HG03025 (cell line): ENCODE measurements around the gene VNN1.
A peak's percentile ranks its signal among the peaks of the same experiment; 100 is the strongest.

Source experiments
- ATAC-seq: cut with Tn5 transposase; IDR thresholded peaks from one replicate; pipeline ENCODE4 v1.9.1; 2021; ENCODE audit warnings: mild to moderate bottlenecking, moderate library complexity; ENCODE audit not compliant: unreplicated experiment, low FRiP score

The VNN1 gene, protein sequence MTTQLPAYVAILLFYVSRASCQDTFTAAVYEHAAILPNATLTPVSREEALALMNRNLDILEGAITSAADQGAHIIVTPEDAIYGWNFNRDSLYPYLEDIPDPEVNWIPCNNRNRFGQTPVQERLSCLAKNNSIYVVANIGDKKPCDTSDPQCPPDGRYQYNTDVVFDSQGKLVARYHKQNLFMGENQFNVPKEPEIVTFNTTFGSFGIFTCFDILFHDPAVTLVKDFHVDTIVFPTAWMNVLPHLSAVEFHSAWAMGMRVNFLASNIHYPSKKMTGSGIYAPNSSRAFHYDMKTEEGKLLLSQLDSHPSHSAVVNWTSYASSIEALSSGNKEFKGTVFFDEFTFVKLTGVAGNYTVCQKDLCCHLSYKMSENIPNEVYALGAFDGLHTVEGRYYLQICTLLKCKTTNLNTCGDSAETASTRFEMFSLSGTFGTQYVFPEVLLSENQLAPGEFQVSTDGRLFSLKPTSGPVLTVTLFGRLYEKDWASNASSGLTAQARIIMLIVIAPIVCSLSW

DNA sequence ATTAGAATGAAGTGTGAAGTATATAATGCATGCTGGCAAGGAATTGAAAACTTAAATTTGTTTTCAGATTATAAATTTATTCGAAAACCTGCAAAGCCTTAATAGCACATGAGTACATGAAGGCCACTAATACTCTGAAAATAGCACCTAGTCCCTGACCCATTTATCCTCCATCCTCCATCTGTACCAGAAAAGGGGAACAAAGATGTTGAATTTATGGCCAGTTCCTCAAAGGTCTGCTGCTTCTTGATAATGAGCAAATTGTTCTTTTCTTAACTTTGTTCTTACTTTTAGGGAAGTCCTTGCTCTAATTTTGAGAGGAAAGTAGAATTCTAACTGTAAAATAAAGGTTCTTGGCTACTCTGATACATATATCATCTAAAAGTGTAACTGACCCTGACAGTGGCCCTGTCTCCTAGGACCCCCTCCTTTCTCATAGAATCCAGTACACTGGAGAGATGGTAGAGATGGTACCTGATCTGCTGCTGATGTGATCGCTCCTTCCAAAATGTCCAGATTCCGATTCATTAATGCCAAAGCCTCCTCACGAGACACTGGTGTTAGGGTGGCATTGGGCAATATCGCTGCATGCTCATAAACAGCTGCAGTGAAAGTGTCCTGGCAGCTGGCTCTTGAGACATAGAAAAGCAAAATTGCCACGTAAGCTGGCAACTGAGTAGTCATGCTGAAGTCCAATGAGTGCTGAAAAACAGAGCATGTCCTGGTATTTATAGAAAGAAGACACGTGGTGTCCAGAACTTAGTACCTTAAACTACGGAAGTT is at the start of gene VNN1:
TSS of gene VNN1 (minus strand) at position 704 of the 783 bp plus-strand sequence. CDS start at position 684, 20 bp downstream.
- peak; percentile 68 for ATAC-seq

DNA sequence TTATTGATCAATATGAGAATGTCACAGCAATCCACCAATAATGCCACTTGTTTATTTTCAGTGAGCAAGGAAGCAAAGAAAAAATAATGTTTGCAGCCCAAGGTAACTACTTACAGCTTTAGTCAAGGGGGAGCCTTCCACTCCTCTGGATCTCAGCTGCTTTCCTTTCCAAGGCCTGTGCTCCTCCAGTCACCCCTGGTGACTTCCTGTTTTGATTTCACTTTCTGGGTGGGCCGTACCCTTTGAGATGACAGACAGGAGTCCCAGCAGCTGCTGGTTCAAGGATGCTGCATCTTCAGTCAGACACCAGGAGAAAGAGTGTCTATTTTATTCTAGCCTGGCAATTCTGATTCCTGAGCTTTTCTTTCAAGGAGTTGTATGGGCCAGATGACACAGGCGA is 49.4 kb upstream of the VNN1 start:
- peak; percentile 96 for ATAC-seq

DNA sequence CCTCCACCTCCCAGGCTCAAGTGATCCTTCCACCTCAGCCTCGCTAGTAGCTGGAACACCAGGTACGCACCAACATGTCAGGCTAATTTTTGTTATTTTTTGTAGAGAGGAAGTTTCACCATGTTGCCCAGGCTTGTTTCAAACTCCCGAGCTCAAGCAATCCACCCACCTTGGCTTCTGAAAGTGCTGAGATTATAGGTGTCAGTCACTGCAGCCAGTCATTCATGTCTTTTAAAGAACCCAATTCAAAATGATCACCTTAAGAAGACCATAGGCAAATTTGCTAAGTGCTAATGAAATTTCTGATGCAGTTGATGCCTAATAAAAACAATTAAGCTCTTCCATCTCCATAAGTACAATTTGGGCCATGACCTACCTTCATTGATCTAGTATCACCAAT is 46.4 kb upstream of the VNN1 start:
- ATAC-seq, result no peak

DNA sequence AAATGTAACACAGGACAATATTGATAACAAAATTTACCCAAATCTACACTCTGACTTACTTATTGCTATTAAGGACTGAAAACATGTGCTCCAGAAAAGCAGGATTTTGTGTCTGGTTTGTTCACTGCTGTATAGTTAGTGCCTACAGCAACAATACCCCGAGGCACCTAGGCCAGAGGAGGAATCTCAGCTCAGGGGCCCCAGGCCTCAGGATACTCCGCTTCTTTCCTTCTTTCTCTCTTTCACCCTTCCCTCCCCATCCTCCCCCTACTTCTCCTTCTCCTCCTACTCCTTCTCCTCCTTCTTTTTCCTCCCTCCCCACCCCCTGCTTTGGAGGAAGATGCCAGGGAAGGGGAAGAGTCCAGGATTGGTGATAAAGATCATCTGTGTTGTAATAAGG is 44.8 kb upstream of the VNN1 start:
- no peak for ATAC-seq

DNA sequence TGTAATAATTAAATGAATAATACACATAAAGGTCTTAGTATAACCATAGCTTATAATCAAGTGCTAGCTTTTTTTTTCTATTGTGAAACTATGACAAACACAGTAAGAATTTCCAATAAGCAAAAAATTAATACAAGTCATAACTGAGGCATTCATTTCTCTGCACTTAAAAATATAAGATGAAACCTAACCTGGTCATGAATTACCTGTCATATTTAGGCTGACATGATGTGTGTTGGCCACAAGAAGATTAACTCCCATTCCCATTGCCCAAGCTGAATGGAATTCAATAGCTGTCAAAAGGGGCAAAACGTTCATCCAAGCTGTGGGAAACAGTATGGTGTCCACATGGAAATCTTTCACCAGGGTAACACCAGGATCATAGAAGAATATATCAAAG is 38.4 kb upstream of the VNN1 start:
- ATAC-seq, result no peak

DNA sequence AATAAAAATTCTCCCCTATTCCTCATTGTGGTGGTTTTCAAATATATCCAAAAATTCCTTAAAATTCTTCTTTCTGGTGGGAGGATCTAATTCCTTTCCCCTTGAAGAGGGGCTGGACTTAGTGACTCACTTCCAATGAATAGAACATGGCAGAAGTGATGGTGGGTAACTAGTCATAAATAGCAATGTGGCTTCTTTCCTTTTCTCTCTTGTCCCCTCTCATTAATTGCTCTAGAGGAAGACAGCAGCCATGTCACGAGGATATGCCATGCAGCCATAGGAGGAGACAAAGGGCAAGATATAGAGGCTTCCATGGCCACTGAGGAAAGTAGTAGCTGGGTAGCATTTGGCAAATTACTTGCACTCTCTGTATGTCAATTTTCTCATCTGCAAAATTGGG is 38.0 kb upstream of the VNN1 start:
- ATAC-seq, result no peak

GRCh38 chr6:132751306-132751705 is 37.5 kb upstream of the VNN1 start:
- ATAC-seq, result no peak

- ATAC-seq, result peak; percentile 70
Measured at GRCh38 chr6:132750455-132751248, 36.8 kb upstream of the VNN1 start.

- ATAC-seq, result no peak
Measured at GRCh38 chr6:132749111-132749510, 35.3 kb upstream of the VNN1 start.

GRCh38 chr6:132748446-132748845 is 34.6 kb upstream of the VNN1 start:
- ATAC-seq, result no peak

GRCh38 chr6:132746048-132746447 is 32.2 kb upstream of the VNN1 start:
- ATAC-seq, result no peak

DNA sequence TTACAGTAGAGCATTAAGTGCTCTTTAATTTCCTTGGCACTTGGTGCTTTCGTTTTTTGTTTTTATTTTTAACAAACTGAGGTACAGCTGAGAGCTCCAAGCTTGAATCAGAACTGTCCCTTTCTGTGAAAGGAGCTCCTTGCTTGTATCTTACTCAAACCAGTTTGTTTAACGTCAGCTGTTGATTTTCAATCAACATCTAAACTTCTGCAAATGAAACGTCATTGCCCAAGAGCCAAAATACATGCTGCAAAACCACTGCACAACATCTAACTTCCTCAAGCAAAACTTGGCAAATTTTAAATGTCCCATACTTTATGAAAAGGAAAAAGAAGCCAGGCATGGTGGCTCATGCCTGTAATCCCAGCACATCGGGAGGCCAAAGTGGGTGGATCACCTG is 28.6 kb upstream of the VNN1 start:
- ATAC-seq, result no peak

GRCh38 chr6:132741281-132741680 is 27.4 kb upstream of the VNN1 start:
- no peak for ATAC-seq

- no peak for ATAC-seq
Measured at GRCh38 chr6:132736239-132736638, 22.4 kb upstream of the VNN1 start.

DNA sequence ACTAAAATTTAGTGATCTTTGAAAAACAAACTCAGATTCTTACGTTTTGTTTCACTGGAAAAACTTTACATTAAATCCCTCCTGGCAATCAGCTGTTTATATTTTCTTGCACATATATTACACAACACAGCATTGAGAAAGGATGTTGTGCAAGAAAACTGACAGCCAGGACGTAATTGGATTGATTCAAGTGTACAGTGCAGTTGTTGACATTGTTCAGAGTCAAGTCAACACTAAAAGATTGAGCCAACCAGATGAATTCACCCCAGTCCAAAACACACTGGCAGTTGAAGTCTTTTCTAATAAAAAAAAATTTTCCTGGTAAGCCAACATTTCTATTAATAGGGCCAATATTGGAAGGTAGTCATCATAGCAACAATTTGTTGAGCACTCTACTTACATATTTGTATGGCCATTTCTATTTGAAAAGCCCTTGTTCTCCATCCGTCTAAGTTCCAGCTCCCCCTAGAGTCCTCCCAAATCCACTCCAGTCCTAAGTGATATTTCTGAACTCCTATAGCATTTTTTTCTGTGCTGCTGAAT is 20.9 kb upstream of the VNN1 start:
- ATAC-seq, result no peak

DNA sequence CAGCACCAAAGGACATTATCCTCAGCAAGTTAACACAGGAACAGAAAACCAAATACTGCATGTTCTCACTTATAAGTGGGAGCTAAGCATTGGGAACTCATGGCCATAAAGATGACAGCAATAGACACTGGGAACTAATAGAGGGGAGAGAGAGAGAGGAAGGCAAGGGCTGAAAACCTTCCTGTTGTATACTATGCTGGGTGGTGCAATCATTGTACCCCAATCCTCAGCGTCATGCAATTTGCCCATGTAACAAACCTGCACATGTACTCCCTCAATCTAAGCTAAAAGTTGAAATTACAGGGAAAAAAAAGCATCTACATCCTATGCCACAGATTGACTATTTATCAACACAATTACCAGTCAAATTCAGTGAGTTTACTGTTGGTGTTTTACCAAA is 20.0 kb upstream of the VNN1 start:
- no peak for ATAC-seq

DNA sequence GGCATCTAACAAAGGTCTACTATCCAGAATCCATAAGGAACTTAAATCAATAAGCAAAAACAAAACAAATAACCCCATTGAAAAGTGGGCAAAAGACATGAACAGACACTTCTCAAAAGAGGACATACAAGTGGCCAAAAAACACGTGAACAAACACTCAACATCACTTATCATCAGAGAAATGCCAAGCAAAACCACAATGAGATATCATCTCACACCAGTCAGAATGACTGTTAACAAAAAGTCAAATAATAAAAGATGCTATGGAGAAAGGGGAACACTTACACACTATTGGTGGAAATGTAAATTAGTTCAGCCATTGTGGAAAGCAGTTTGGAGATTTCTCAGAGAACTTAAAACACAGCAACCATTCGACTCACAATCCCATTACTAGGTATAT is 19.4 kb upstream of the VNN1 start:
- ATAC-seq, result no peak

DNA sequence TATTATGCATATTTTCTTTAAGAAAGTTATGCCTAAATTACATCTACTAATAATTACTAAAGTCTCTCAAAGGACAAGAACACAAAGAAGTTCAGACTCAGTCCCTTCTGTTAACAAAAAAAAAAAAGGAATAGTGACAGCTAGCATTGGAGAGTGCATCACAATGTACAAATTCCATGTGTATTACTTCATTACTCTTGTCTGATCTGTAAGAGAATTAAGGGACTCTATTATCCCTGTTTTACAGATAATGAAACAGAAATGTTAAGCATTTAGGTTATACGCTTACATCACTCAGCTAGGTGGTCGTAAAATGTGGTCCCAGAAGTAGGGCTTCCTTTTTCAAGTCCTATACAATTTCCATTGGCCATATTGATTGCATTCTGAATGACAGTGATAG is 17.2 kb upstream of the VNN1 start:
- ATAC-seq, result no peak

DNA sequence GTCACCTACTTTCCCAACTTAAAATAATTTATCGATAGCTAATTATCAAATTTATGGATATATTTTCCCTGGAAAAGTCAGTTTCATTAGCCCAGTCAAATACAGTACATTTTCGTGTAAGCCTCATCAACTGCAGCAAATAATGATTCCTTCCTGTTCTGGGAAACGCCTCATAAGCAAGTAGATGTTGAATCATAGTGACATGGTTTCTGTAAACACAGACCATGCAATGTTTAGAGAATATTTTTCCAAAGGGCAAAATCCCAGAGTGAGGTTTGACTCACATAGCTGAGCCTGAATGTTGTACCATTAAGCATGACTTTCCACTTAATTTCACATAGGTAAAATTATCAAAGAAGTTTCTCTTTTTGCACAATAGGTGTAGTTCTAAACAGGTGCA is 16.7 kb upstream of the VNN1 start:
- no peak for ATAC-seq

DNA sequence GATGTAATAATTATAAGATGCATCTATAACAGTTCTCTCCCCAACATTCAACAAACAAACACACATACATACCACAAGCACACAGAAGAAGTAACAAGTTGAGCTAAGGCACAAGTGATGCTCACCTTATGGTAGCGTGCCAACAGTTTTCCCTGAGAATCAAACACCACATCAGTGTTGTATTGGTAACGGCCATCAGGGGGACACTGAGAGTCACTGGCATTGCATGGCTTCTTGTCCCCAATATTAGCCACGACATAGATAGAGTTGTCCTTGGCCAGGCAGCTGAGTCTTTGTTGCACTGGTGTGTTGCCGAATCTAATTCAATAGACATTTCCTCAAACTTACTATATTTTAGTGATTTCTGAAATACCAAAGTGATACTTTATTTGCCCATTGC is 14.8 kb upstream of the VNN1 start:
- ATAC-seq, result no peak

DNA sequence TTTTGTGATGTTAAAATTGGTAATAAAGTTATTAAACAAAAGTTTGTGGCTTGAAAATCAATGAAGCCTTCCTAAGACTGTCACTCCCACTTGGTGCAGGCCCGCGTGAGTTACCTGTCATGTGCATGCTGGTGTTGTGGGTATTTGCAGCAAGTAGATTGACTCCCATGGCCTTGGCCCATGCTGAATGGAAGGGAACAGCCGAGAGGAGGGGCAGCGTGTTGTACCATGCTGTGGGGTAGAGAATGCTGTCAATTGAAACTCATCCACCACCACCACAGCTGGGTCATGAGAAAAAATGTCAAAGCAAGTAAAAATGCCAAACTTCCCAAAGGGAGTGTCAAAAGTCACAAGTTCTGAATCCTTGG is 12.7 kb upstream of the VNN1 start:
- no peak for ATAC-seq
